NCI-H146 (cell line): ENCODE measurements around the gene CFH.
A peak's percentile ranks its signal among the peaks of the same experiment; 100 is the strongest.
"Not testable (repeated sequence)": the region's sequence is repeated elsewhere in the genome, so short reads cannot be mapped to it uniquely, and the experiment has no call there.

Experiments used
- DNase-seq: peaks from one replicate; lab custom pipeline; 2025; lab: John Stamatoyannopoulos, UW

The CFH gene

GRCh38 chr1:196765019-196765740 lies 113.3 kb downstream of the CFH start:
- not testable (repeated sequence) for DNase-seq

- not testable (repeated sequence) for DNase-seq
Observed at GRCh38 chr1:196769823-196770222, 118.0 kb downstream of the CFH start.

- DNase-seq = no peak
Observed at GRCh38 chr1:196773713-196774112, 121.9 kb downstream of the CFH start.

- no peak for DNase-seq
Observed at GRCh38 chr1:196774175-196774574, 122.3 kb downstream of the CFH start.

- no peak for DNase-seq
Observed at GRCh38 chr1:196774603-196775002, 122.8 kb downstream of the CFH start, which contains the start of gene CFHR3. TSS of gene CFHR3 (plus strand) at chr1:196774840. CDS start at chr1:196774887, 47 bp downstream.

- no peak for DNase-seq
Observed at GRCh38 chr1:196777603-196778002, 125.8 kb downstream of the CFH start.

GRCh38 chr1:196779093-196779492 lies 127.2 kb downstream of the CFH start:
- no peak for DNase-seq

- not testable (repeated sequence) for DNase-seq
Observed at GRCh38 chr1:196791252-196791651, 139.4 kb downstream of the CFH start.

- peak; percentile 78 for DNase-seq
Observed at GRCh38 chr1:196794103-196794502, 142.3 kb downstream of the CFH start.
